ENCODE data around the gene FABP7. TPM values are rescaled to one million over a fixed set of nuclear protein-coding genes. Genes with fewer than 3 reads are reported as not detected.
"Not testable (repeated sequence)": the region's sequence is repeated elsewhere in the genome, so short reads cannot be mapped to it uniquely, and the experiment has no call there.

The FABP7 gene
- total RNA-seq, 1 experiment from 2014 or later = 1.2 TPM

GRCh38 chr6:122747573-122747972, 31.9 kb upstream of the FABP7 start:
- no peak for TF ChIP-seq EZH2 (IDR thresholded peaks at IDR 0.05; ENCODE audit: borderline replicate concordance, low read depth, low read length, poor library complexity, severe bottlenecking)
- no peak for TF ChIP-seq CTCF (conservative IDR thresholded peaks at IDR 0.05; ENCODE audit: low read depth, low read length)

GRCh38 chr6:122748945-122749344, 30.6 kb upstream of the FABP7 start:
- POLR2A ChIA-PET (ENCODE audit: low non-redundant PET); DNase-seq (ENCODE audit: low spot score); H3K36me3 ChIP-seq (ENCODE audit: insufficient read depth, low read length, poor library complexity, severe bottlenecking); H3K27ac ChIP-seq (ENCODE audit: low read depth, low read length, poor library complexity, severe bottlenecking); H3K4me3 ChIP-seq (ENCODE audit: low read depth, low read length, poor library complexity, severe bottlenecking); intact Hi-C loops (cut with micrococcal nuclease; ENCODE audit: unreplicated experiment); BruUV-seq (replicated peaks); CTCF ChIA-PET; H3K27me3 ChIP-seq (replicated peaks; ENCODE audit: insufficient read depth, low read depth, low read length, poor library complexity); H3K9me3 ChIP-seq (ENCODE audit: low read depth, low read length, poor library complexity, severe bottlenecking): not testable (repeated sequence)
- H3K4me1 ChIP-seq (ENCODE audit: insufficient read depth, low read length, poor library complexity, severe bottlenecking) = peaks cover 18% of the 10 kb centered on the region

More at GRCh38 chr6:122747573-122747972, 31.9 kb upstream of the FABP7 start:
- intact Hi-C loops (cut with micrococcal nuclease; ENCODE audit: unreplicated experiment) = no loop called here
- peaks cover 7% of the 10 kb centered on the region for H3K4me1 ChIP-seq (ENCODE audit: insufficient read depth, low read length, poor library complexity, severe bottlenecking)
- ChIA-PET CTCF (no interaction called here), POLR2A (ENCODE audit: low non-redundant PET) (no interaction called here)
- no peak overlapping the region for H3K27ac ChIP-seq (ENCODE audit: low read depth, low read length, poor library complexity, severe bottlenecking)
- no TSS peak for BruUV-seq (replicated peaks)
- no peak overlapping the region for H3K4me3 ChIP-seq (ENCODE audit: low read depth, low read length, poor library complexity, severe bottlenecking)
- DNase-seq (ENCODE audit: low spot score) = no peak
- H3K27me3 ChIP-seq (replicated peaks; ENCODE audit: insufficient read depth, low read depth, low read length, poor library complexity) = no peaks in the 10 kb centered on the region
- H3K9me3 ChIP-seq (ENCODE audit: low read depth, low read length, poor library complexity, severe bottlenecking) = no peaks in the 10 kb centered on the region
- H3K36me3 ChIP-seq (ENCODE audit: insufficient read depth, low read length, poor library complexity, severe bottlenecking) = no peaks in the 10 kb centered on the region

- POLR2A ChIA-PET (ENCODE audit: low non-redundant PET) = no interaction called here
- CTCF ChIA-PET = no interaction called here
- no peak for TF ChIP-seq CTCF (conservative IDR thresholded peaks at IDR 0.05; ENCODE audit: low read depth, low read length)
Observed at GRCh38 chr6:122749451-122750050, 30.0 kb upstream of the FABP7 start.

GRCh38 chr6:122751326-122751725, 28.2 kb upstream of the FABP7 start:
- POLR2A ChIA-PET (ENCODE audit: low non-redundant PET) = interaction anchor here (0.6 kb wide), 1 partner anchor 16 kb away, joined by 12 read pairs; no protein-coding TSS in a partner anchor
- no TSS peak for BruUV-seq (replicated peaks)

More at GRCh38 chr6:122749451-122750050, 30.0 kb upstream of the FABP7 start:
- H3K4me3 ChIP-seq (ENCODE audit: low read depth, low read length, poor library complexity, severe bottlenecking) = no peak overlapping the region
- H3K27me3 ChIP-seq (replicated peaks; ENCODE audit: insufficient read depth, low read depth, low read length, poor library complexity) = no peaks in the 10 kb centered on the region
- no peak for DNase-seq (ENCODE audit: low spot score)
- no peaks in the 10 kb centered on the region for H3K36me3 ChIP-seq (ENCODE audit: insufficient read depth, low read length, poor library complexity, severe bottlenecking)
- intact Hi-C loops (cut with micrococcal nuclease; ENCODE audit: unreplicated experiment) = no loop called here
- no peaks in the 10 kb centered on the region for H3K9me3 ChIP-seq (ENCODE audit: low read depth, low read length, poor library complexity, severe bottlenecking)
- BruUV-seq (replicated peaks) = no TSS peak
- peaks cover 18% of the 10 kb centered on the region for H3K4me1 ChIP-seq (ENCODE audit: insufficient read depth, low read length, poor library complexity, severe bottlenecking)
- no peak overlapping the region for H3K27ac ChIP-seq (ENCODE audit: low read depth, low read length, poor library complexity, severe bottlenecking)

More at GRCh38 chr6:122751326-122751725, 28.2 kb upstream of the FABP7 start:
- no peaks in the 10 kb centered on the region for H3K9me3 ChIP-seq (ENCODE audit: low read depth, low read length, poor library complexity, severe bottlenecking)
- intact Hi-C loops (cut with micrococcal nuclease; ENCODE audit: unreplicated experiment) = no loop called here
- no peak overlapping the region for H3K4me3 ChIP-seq (ENCODE audit: low read depth, low read length, poor library complexity, severe bottlenecking)
- H3K27ac ChIP-seq (ENCODE audit: low read depth, low read length, poor library complexity, severe bottlenecking) = no peak overlapping the region
- TF ChIP-seq CTCF (conservative IDR thresholded peaks at IDR 0.05; ENCODE audit: low read depth, low read length) (no peak), EZH2 (IDR thresholded peaks at IDR 0.05; ENCODE audit: borderline replicate concordance, low read depth, low read length, poor library complexity, severe bottlenecking) (no peak)
- H3K27me3 ChIP-seq (replicated peaks; ENCODE audit: insufficient read depth, low read depth, low read length, poor library complexity) = no peaks in the 10 kb centered on the region
- H3K4me1 ChIP-seq (ENCODE audit: insufficient read depth, low read length, poor library complexity, severe bottlenecking) = peaks cover 18% of the 10 kb centered on the region
- no peaks in the 10 kb centered on the region for H3K36me3 ChIP-seq (ENCODE audit: insufficient read depth, low read length, poor library complexity, severe bottlenecking)
- no peak for DNase-seq (ENCODE audit: low spot score)
- CTCF ChIA-PET = no interaction called here
